ENCODE results near the gene NKAIN2.

NKAIN2 gene

GRCh38 chr6:124310139-124310538, 506.5 kb downstream of the NKAIN2 start:
- no peak overlapping the region for H3K4me2 ChIP-seq (ENCODE audit: low read depth, low read length)
- TF ChIP-seq, protein P1, sequence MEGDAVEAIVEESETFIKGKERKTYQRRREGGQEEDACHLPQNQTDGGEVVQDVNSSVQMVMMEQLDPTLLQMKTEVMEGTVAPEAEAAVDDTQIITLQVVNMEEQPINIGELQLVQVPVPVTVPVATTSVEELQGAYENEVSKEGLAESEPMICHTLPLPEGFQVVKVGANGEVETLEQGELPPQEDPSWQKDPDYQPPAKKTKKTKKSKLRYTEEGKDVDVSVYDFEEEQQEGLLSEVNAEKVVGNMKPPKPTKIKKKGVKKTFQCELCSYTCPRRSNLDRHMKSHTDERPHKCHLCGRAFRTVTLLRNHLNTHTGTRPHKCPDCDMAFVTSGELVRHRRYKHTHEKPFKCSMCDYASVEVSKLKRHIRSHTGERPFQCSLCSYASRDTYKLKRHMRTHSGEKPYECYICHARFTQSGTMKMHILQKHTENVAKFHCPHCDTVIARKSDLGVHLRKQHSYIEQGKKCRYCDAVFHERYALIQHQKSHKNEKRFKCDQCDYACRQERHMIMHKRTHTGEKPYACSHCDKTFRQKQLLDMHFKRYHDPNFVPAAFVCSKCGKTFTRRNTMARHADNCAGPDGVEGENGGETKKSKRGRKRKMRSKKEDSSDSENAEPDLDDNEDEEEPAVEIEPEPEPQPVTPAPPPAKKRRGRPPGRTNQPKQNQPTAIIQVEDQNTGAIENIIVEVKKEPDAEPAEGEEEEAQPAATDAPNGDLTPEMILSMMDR (IDR thresholded peaks at IDR 0.05; ENCODE audit: low read length) = no peak
- TF ChIP-seq EZH2 (optimal IDR thresholded peaks at IDR 0.05; ENCODE audit: low read depth, low read length) (no peak), EZH2phosphoT487 (IDR thresholded peaks at IDR 0.05; ENCODE audit: low read length) (no peak)
- no peak for DNase-seq
- H3K27ac ChIP-seq (ENCODE audit: low read length) = no peak overlapping the region
- no peaks in the 10 kb centered on the region for H4K20me1 ChIP-seq (ENCODE audit: insufficient read depth, low read length)
- no peaks in the 10 kb centered on the region for H3K27me3 ChIP-seq (replicated peaks; ENCODE audit: insufficient read depth, low read length)
- no peaks in the 10 kb centered on the region for H3K4me1 ChIP-seq (ENCODE audit: low read length)
- no peaks in the 10 kb centered on the region for H3K9me3 ChIP-seq (replicated peaks; ENCODE audit: insufficient read depth, low read length)
- H3K9me2 ChIP-seq (replicated peaks; ENCODE audit: insufficient read depth, low read length) = no peaks in the 10 kb centered on the region
- H3K4me3 ChIP-seq (ENCODE audit: low read length) = no peak overlapping the region
- H3K79me2 ChIP-seq (ENCODE audit: low read length) = no peaks in the 10 kb centered on the region
- H3K9ac ChIP-seq (ENCODE audit: low read length) = no peak overlapping the region
- H2AFZ ChIP-seq (ENCODE audit: low read length) = no peak overlapping the region
- H3K36me3 ChIP-seq (replicated peaks; ENCODE audit: insufficient read depth, low read length) = no peaks in the 10 kb centered on the region
- no peaks in the 10 kb centered on the region for H3F3A ChIP-seq (ENCODE audit: insufficient read depth, low read length)

DNA sequence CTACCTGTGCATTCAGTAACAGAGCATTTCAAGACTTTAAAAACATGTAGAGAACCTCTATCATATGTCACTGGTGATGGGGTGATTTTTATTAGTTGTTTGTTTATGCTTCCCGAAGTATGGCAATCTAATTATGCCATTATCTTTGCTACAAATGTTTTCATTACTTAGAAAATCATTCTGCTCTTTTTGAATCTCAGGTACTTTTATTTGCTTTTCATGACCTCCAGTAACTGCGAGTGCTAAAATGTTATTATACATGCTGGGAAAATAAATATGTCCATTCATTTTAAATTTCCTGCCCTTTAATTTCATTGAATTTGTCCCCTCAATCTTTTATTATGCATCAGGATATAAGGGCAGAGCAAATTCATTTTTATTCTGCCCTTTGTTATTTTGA, 515.7 kb downstream of the NKAIN2 start:
- no peak for DNase-seq
- H3K9ac ChIP-seq (ENCODE audit: low read length) = no peak overlapping the region
- H3K9me3 ChIP-seq (replicated peaks; ENCODE audit: insufficient read depth, low read length) = no peaks in the 10 kb centered on the region
- H3K4me3 ChIP-seq (ENCODE audit: low read length) = no peak overlapping the region
- no peak overlapping the region for H2AFZ ChIP-seq (ENCODE audit: low read length)
- H4K20me1 ChIP-seq (ENCODE audit: insufficient read depth, low read length) = no peaks in the 10 kb centered on the region
- H3K27me3 ChIP-seq (replicated peaks; ENCODE audit: insufficient read depth, low read length) = no peaks in the 10 kb centered on the region
- H3K4me1 ChIP-seq (ENCODE audit: low read length) = no peaks in the 10 kb centered on the region
- no peak for TF ChIP-seq EZH2 (optimal IDR thresholded peaks at IDR 0.05; ENCODE audit: low read depth, low read length)
- TF ChIP-seq EZH2phosphoT487 (IDR thresholded peaks at IDR 0.05; ENCODE audit: low read length) = no peak
- TF ChIP-seq, protein P1 (IDR thresholded peaks at IDR 0.05; ENCODE audit: low read length) = no peak
- no peaks in the 10 kb centered on the region for H3K9me2 ChIP-seq (replicated peaks; ENCODE audit: insufficient read depth, low read length)
- no peaks in the 10 kb centered on the region for H3K36me3 ChIP-seq (replicated peaks; ENCODE audit: insufficient read depth, low read length)
- H3K27ac ChIP-seq (ENCODE audit: low read length) = no peak overlapping the region
- no peaks in the 10 kb centered on the region for H3K79me2 ChIP-seq (ENCODE audit: low read length)
- no peak overlapping the region for H3K4me2 ChIP-seq (ENCODE audit: low read depth, low read length)
- no peaks in the 10 kb centered on the region for H3F3A ChIP-seq (ENCODE audit: insufficient read depth, low read length)

DNA sequence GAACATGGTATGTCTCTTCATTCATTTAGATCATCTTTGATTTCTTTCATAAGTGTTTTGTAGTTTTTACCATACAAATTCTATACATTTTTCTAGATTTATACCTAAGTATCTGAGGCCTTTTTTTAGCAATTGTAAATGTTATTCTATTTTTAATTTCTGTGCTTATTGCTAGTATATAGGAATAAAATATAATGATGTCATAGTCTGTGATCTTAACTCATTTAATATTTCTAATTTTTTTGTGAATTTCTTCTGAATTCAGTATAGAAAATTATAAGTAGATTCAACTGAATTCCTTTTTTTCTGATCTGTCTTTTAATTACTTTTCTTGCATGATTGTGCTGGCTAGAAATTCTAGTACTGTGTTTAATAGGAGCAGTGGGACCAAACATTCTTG, 520.6 kb downstream of the NKAIN2 start:
- Histone ChIP-seq H3K4me2 (ENCODE audit: low read depth, low read length) (no peak overlapping the region), H3K9me3 (replicated peaks; ENCODE audit: insufficient read depth, low read length) (no peaks in the 10 kb centered on the region), H3K27ac (ENCODE audit: low read length) (no peak overlapping the region), H3K4me3 (ENCODE audit: low read length) (no peak overlapping the region), H2AFZ (ENCODE audit: low read length) (no peak overlapping the region), H3K27me3 (replicated peaks; ENCODE audit: insufficient read depth, low read length) (no peaks in the 10 kb centered on the region), H3K79me2 (ENCODE audit: low read length) (no peaks in the 10 kb centered on the region), H3F3A (ENCODE audit: insufficient read depth, low read length) (no peaks in the 10 kb centered on the region), H3K36me3 (replicated peaks; ENCODE audit: insufficient read depth, low read length) (no peaks in the 10 kb centered on the region), H4K20me1 (ENCODE audit: insufficient read depth, low read length) (no peaks in the 10 kb centered on the region), H3K9me2 (replicated peaks; ENCODE audit: insufficient read depth, low read length) (no peaks in the 10 kb centered on the region), H3K4me1 (ENCODE audit: low read length) (no peaks in the 10 kb centered on the region), H3K9ac (ENCODE audit: low read length) (no peak overlapping the region)
- TF ChIP-seq EZH2 (optimal IDR thresholded peaks at IDR 0.05; ENCODE audit: low read depth, low read length) = no peak
- TF ChIP-seq, protein P1 (IDR thresholded peaks at IDR 0.05; ENCODE audit: low read length) = no peak
- TF ChIP-seq EZH2phosphoT487 (IDR thresholded peaks at IDR 0.05; ENCODE audit: low read length) = no peak
- DNase-seq = no peak
